Measurements from ENCODE around the gene UBE2D2.
"Not testable (repeated sequence)": the region's sequence is repeated elsewhere in the genome, so short reads cannot be mapped to it uniquely, and the experiment has no call there.

DNA sequence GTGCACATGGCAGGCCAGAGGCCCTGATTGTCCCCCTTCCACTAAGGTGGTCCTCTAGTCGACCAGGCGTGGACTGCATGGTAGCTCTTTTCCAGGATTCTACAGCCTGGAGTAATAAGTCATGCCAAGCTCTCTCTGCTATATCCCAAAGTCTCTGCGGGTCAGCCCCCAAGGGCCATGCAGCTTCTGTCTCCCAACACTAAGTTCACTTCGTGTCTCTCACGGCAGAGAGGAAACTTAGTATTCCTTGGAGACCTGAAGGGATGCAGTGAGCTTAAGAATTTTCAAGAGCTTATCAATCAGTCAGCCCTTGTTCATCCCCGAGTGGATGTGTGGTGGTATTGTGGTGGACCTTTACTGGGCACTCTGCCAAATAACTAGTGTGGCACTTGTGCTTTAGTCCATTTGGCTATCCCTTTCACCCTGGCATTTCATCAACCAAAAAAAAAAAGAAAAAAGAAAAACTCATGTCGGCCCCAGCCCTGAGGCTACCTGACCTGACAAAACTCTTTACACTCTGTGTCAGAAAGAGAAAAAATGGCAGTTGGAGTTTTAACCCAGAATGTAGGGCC is 33.2 kb upstream of the UBE2D2 start:
- not testable (repeated sequence) for TF ChIP-seq CTCF (IDR thresholded peaks at IDR 0.05); EZH2 (IDR thresholded peaks at IDR 0.05; ENCODE audit: borderline replicate concordance, insufficient read depth, low read depth, low read length, poor library complexity, severe bottlenecking)

Measured in B cell (primary cell).